ENCODE results near the gene NKD2. TPM values are rescaled to one million over a fixed set of nuclear protein-coding genes. Genes with fewer than 3 reads are reported as not detected.
A peak's percentile ranks its signal among the peaks of the same experiment; 100 is the strongest.

Gene NKD2
- total and polyA plus RNA-seq, 5 donors from 2014 or later: not detected

DNA sequence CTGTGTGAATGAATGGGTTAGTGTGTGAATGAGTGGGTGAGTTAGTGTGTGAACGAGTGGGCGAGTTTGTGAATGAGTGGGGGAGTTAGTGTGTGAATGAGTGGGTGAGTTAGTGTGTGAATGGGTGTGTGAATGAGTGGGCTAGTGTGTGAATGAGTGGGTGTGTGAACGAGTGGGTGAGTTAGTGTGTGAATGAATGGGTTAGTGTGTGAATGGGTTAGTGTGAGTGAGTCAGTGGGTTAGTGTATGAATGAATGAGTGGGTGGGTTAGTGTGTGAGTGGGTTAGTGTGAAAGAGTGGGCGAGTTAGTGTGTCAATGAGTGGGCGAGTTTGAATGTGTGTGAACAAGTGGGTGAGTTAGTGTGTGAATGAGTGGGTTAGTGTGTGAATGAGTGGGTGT lies 35.5 kb downstream of the NKD2 start:
- no peak overlapping the region for H3K27ac Mint-ChIP-seq

DNA sequence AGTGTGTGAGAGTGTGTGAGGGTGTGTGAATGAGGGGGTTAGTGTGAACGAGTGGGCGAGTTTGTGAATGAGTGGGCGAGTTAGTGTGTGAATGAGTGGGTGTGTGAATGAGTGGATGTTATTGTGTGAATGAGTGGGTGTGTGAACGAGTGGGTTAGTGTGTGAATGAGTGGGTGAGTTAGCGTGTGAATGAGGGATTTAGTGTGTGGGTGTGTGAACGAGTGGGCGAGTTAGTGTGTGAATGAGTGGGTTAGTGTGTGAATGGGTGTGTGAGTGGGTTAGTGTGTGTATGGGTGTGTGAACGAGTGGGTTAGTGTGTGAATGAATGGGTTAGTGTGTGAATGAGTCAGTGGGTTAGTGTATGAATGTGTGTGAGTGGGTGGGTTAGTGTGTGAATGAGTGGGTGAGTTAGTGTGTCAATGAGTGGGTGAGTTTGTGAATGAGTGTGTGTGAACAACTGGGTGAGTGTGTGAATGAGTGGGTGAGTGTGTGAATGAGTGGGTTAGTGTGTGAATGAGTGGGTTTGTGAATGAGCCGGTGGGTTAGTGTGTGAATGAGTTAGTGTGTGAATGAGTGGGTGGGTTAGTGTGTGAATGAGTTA lies 37.5 kb downstream of the NKD2 start:
- Mint-ChIP-seq H3K27me3 (no peaks in the 10 kb centered on the region), H3K9me3 (peaks cover 0 to 13% (median 4%) of the 10 kb centered on the region in 7 donors), H3K4me3 (no peak overlapping the region), H3K4me1 (peaks cover 0 to 19% (median 0%) of the 10 kb centered on the region in 4 donors), H3K36me3 (no peaks in the 10 kb centered on the region), H3K27ac (no peak overlapping the region)
- Histone ChIP-seq H3K4me1 (ENCODE audit: control insufficient read depth, insufficient read depth, low read length, poor library complexity, severe bottlenecking) (no peaks in the 10 kb centered on the region), H3K4me3 (ENCODE audit: low read depth, low read length) (no peak overlapping the region), H3K9me3 (ENCODE audit: control insufficient read depth in 2 of 2, low read length in 2 of 2) (no peaks in the 10 kb centered on the region), H3K27ac (ENCODE audit: insufficient read depth, low read length, poor library complexity, severe bottlenecking) (no peak overlapping the region), H3K36me3 (ENCODE audit: control insufficient read depth, insufficient read depth, low read length) (no peaks in the 10 kb centered on the region), H3K27me3 (ENCODE audit: control insufficient read depth, insufficient read depth, low read length) (no peaks in the 10 kb centered on the region)
- ATAC-seq (ENCODE audit: low read depth in 2 of 2) (no peak), DNase-seq (no peak)

More for the DNA sequence above, 35.5 kb downstream of the NKD2 start:
- peaks cover 0 to 13% (median 4%) of the 10 kb centered on the region in 7 donors for H3K9me3 Mint-ChIP-seq
- no peak overlapping the region for H3K4me3 Mint-ChIP-seq
- ATAC-seq (ENCODE audit: low read depth in 2 of 2) (no peak), DNase-seq (no peak)
- no peaks in the 10 kb centered on the region for H3K4me1 ChIP-seq (ENCODE audit: control insufficient read depth, insufficient read depth, low read length, poor library complexity, severe bottlenecking)
- H3K4me3 ChIP-seq (ENCODE audit: low read depth, low read length): no peak overlapping the region
- H3K27me3 Mint-ChIP-seq: no peaks in the 10 kb centered on the region
- H3K27me3 ChIP-seq (ENCODE audit: control insufficient read depth, insufficient read depth, low read length): no peaks in the 10 kb centered on the region
- peaks cover 0 to 19% (median 0%) of the 10 kb centered on the region in 4 donors for H3K4me1 Mint-ChIP-seq
- H3K36me3 Mint-ChIP-seq: no peaks in the 10 kb centered on the region
- no peak overlapping the region for H3K27ac ChIP-seq (ENCODE audit: insufficient read depth, low read length, poor library complexity, severe bottlenecking)
- no peaks in the 10 kb centered on the region for H3K9me3 ChIP-seq (ENCODE audit: control insufficient read depth in 2 of 2, low read length in 2 of 2)
- H3K36me3 ChIP-seq (ENCODE audit: control insufficient read depth, insufficient read depth, low read length): no peaks in the 10 kb centered on the region

DNA sequence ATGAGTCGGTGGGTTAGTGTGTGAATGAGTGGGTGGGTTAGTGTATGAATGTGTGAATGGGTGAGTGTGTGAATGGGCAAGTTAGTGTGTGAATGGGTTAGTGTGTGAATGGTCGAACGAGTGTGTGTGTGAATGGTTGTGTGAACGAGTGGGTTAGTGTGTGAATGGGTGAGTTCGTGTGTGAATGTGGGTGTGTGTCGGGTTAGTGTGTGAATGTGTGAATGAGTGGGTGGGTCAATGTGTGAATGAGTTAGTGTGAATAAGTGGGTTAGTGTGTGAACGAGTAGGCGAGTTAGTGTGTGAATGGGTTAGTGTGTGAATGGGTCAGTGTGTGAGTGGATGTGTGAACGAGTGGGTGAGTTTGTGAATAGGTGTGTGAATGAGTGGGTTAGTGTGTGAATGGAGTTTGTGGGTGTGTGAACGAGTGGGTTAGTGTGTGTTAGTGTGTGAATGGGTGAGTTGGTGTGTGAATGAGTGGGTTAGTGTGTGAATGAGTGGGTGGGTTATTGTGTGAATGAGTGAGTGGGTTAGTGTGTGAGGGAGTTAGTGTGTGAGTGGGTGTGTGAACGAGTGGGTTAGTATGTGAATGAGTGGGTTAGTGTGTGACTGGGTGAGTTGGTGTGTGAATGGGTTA lies 38.8 kb downstream of the NKD2 start:
- Mint-ChIP-seq H3K27ac (no peak overlapping the region), H3K27me3 (no peaks in the 10 kb centered on the region), H3K4me1 (peaks cover 0 to 19% (median 0%) of the 10 kb centered on the region in 4 donors), H3K36me3 (peaks cover 3% of the 10 kb centered on the region), H3K9me3 (peaks cover 0 to 11% (median 3%) of the 10 kb centered on the region in 7 donors), H3K4me3 (no peak overlapping the region)
- no peak for ATAC-seq (ENCODE audit: low read depth in 2 of 2)
- no peak overlapping the region for H3K27ac ChIP-seq (ENCODE audit: insufficient read depth, low read length, poor library complexity, severe bottlenecking)
- no peaks in the 10 kb centered on the region for H3K9me3 ChIP-seq (ENCODE audit: control insufficient read depth in 2 of 2, low read length in 2 of 2)
- no peak overlapping the region for H3K4me3 ChIP-seq (ENCODE audit: low read depth, low read length)
- peaks cover 6% of the 10 kb centered on the region for H3K36me3 ChIP-seq (ENCODE audit: control insufficient read depth, insufficient read depth, low read length)
- H3K27me3 ChIP-seq (ENCODE audit: control insufficient read depth, insufficient read depth, low read length): no peaks in the 10 kb centered on the region
- DNase-seq: no peak
- no peaks in the 10 kb centered on the region for H3K4me1 ChIP-seq (ENCODE audit: control insufficient read depth, insufficient read depth, low read length, poor library complexity, severe bottlenecking)

DNA sequence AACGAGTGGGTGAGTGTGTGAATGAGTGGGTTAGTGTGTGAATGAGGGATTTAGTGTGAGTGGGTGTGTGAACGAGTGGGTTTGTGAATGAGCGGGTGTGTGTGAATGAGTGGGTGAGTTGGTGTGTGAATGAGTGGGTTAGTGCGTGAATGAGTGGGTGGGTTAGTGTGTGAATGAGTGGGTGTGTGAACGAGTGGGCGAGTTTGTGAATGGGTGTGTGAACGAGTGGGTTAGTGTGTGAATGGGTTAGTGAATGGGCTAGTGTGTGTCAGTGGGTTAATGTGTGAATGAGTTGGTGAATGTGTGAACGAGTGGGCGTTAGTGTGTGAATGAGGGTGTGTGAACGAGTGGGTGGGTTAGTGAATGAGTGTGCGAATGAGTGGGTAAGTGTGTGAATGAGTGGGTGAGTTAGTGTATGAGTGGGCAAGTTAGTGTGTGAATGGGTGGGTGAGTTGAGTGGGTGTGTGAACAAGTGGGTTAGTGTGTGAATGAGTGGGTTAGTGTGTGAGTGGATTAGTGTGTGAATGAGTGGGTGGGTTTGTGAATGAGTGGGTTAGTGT lies 39.6 kb downstream of the NKD2 start:
- H3K36me3 ChIP-seq (ENCODE audit: control insufficient read depth, insufficient read depth, low read length): peaks cover 7% of the 10 kb centered on the region
- Mint-ChIP-seq H3K36me3 (peaks cover 3% of the 10 kb centered on the region), H3K4me3 (peak overlapping the region in 1 of 4 donors; percentile 28), H3K27ac (no peak overlapping the region), H3K27me3 (no peaks in the 10 kb centered on the region), H3K4me1 (peaks cover 0 to 16% (median 0%) of the 10 kb centered on the region in 4 donors), H3K9me3 (peaks cover 0 to 8% (median 3%) of the 10 kb centered on the region in 7 donors)
- H3K4me3 ChIP-seq (ENCODE audit: low read depth, low read length): no peak overlapping the region
- H3K9me3 ChIP-seq (ENCODE audit: control insufficient read depth in 2 of 2, low read length in 2 of 2): no peaks in the 10 kb centered on the region
- H3K27me3 ChIP-seq (ENCODE audit: control insufficient read depth, insufficient read depth, low read length): no peaks in the 10 kb centered on the region
- DNase-seq (no peak), ATAC-seq (ENCODE audit: low read depth in 2 of 2) (no peak)
- H3K27ac ChIP-seq (ENCODE audit: insufficient read depth, low read length, poor library complexity, severe bottlenecking): no peak overlapping the region
- no peaks in the 10 kb centered on the region for H3K4me1 ChIP-seq (ENCODE audit: control insufficient read depth, insufficient read depth, low read length, poor library complexity, severe bottlenecking)

DNA sequence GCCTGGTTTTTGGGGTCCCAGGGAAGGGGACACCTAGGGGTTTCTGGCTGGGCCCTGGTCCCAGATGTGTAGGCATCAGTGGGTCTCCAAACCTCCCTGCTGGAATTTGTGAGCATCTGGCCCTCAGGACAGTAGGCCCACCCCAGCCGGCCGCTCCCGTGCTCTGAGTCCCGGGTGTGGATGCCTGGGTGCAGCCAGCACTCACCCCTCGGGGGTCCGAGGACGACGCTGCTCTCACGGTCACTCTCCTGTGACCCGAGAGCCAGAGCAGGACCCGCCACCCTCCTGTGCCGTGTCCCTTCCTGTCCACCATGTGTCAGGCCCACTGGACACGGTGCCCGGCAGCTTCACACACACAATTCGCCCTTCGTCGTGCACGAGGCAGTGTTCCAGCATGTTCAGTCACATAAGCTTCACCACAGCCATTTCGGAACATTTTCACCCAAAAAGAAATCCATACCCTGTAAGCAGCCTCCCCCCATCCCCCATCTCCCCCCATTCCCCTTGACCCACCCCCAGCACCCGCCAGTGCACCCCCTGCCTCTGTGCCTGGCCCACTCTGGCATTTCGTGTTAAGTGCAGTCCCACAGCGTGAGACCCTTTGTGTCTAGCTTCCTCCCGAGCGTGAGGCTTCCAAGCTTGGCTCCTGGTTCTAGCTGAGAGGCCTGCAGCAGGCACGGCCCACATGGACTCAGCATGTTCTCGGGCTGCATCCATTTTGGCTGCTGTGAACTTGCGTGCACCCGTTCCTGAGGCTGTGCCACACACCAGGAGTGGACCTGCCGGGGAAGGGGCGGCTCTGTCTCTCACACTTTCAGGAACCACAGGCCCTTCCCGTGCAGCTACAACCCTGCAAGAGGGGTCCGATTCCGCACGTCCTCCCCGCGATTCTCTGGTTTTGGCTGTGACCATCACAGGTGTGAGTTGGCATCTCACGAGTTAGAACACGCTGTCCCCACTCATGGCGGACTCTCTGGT lies 40.5 kb downstream of the NKD2 start:
- Mint-ChIP-seq H3K36me3 (peaks cover 3% of the 10 kb centered on the region), H3K4me1 (peaks cover 0 to 16% (median 0%) of the 10 kb centered on the region in 4 donors), H3K27ac (no peak overlapping the region), H3K4me3 (no peak overlapping the region), H3K27me3 (no peaks in the 10 kb centered on the region), H3K9me3 (peaks cover 0 to 8% (median 1%) of the 10 kb centered on the region in 7 donors)
- no peaks in the 10 kb centered on the region for H3K4me1 ChIP-seq (ENCODE audit: control insufficient read depth, insufficient read depth, low read length, poor library complexity, severe bottlenecking)
- no peak overlapping the region for H3K27ac ChIP-seq (ENCODE audit: insufficient read depth, low read length, poor library complexity, severe bottlenecking)
- H3K9me3 ChIP-seq (ENCODE audit: control insufficient read depth in 2 of 2, low read length in 2 of 2): no peaks in the 10 kb centered on the region
- no peak for DNase-seq
- no peak overlapping the region for H3K4me3 ChIP-seq (ENCODE audit: low read depth, low read length)
- peaks cover 12% of the 10 kb centered on the region for H3K36me3 ChIP-seq (ENCODE audit: control insufficient read depth, insufficient read depth, low read length)
- no peaks in the 10 kb centered on the region for H3K27me3 ChIP-seq (ENCODE audit: control insufficient read depth, insufficient read depth, low read length)
- no peak for ATAC-seq (ENCODE audit: low read depth in 2 of 2)

DNA sequence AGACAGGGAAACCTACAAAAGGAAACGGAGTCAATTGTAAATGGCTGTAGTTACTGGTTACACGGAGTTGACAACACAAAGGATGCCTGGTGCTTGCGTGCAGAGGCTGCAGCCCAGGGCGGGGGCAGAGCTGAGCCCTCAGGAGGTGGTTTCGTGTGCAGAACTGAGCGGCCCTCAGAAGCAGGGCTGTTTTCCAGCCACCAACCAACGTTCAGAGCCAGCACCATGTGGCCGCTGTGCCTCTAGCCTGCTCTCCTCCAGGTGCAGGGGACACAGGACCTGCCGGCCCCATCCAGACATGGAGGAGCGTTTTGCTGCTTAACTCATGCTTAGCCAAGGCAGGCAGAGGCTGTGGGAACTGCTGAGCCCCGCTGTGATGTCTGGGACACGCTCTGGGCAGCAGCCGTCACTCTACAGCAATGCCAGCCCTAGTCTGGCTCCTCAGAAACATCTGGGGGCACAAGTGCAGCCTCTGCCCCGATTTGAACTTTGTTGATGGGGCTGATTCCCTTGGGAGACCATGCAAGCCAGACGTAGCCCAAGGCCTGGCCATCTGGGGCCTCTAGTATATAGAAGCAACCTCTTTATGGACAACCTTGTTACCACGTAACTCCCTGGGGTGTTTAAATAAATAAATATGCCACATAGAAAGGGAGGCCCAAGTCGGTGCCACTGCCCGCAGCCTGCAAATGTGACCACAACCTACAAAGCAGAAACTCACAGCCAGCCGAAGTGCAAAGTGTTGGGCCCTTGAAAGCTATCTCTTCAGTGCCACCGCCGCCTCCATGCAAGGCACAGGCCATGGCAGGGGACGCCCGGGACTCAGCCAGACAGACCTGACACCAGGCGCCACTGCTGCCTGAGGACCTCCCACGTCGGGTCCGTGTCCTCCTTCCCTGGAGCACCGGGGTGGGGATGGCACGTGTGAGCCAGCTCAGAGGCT lies 42.1 kb downstream of the NKD2 start:
- Mint-ChIP-seq H3K4me1 (peaks cover 0 to 12% (median 0%) of the 10 kb centered on the region in 4 donors), H3K4me3 (no peak overlapping the region), H3K9me3 (peaks cover 0 to 5% (median 0%) of the 10 kb centered on the region in 7 donors), H3K27ac (no peak overlapping the region), H3K27me3 (no peaks in the 10 kb centered on the region), H3K36me3 (peaks cover 12% of the 10 kb centered on the region)
- no peak for ATAC-seq (ENCODE audit: low read depth in 2 of 2)
- no peaks in the 10 kb centered on the region for H3K9me3 ChIP-seq (ENCODE audit: control insufficient read depth in 2 of 2, low read length in 2 of 2)
- no peaks in the 10 kb centered on the region for H3K4me1 ChIP-seq (ENCODE audit: control insufficient read depth, insufficient read depth, low read length, poor library complexity, severe bottlenecking)
- H3K4me3 ChIP-seq (ENCODE audit: low read depth, low read length): no peak overlapping the region
- H3K36me3 ChIP-seq (ENCODE audit: control insufficient read depth, insufficient read depth, low read length): peaks cover 23% of the 10 kb centered on the region
- no peak for DNase-seq
- H3K27me3 ChIP-seq (ENCODE audit: control insufficient read depth, insufficient read depth, low read length): no peaks in the 10 kb centered on the region
- H3K27ac ChIP-seq (ENCODE audit: insufficient read depth, low read length, poor library complexity, severe bottlenecking): no peak overlapping the region

DNA sequence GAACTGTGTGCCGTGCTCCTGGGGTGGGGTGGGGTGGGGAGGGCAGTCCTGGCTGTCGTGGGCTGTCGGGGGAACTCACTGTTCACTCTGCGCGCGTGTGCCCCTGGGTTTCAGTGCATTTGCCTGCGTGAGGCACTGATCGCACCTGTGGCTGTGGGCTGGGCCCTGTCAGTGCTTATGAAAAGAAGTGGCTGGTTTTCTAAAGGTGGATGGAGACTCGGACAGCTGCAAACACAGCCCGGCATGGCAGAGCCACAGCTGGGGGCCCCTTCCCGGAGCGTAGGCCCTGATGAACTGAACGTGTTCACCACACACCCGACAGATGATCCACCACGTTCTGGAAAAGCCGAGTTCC lies 42.7 kb downstream of the NKD2 start:
- no peak overlapping the region for H3K27ac Mint-ChIP-seq

More for the DNA sequence above, 42.7 kb downstream of the NKD2 start:
- H3K27me3 Mint-ChIP-seq: no peaks in the 10 kb centered on the region
- Histone ChIP-seq H3K27me3 (ENCODE audit: control insufficient read depth, insufficient read depth, low read length) (no peaks in the 10 kb centered on the region), H3K36me3 (ENCODE audit: control insufficient read depth, insufficient read depth, low read length) (peaks cover 24% of the 10 kb centered on the region), H3K4me1 (ENCODE audit: control insufficient read depth, insufficient read depth, low read length, poor library complexity, severe bottlenecking) (no peaks in the 10 kb centered on the region), H3K4me3 (ENCODE audit: low read depth, low read length) (no peak overlapping the region), H3K27ac (ENCODE audit: insufficient read depth, low read length, poor library complexity, severe bottlenecking) (no peak overlapping the region), H3K9me3 (ENCODE audit: control insufficient read depth in 2 of 2, low read length in 2 of 2) (no peaks in the 10 kb centered on the region)
- peaks cover 0 to 5% (median 2%) of the 10 kb centered on the region in 7 donors for H3K9me3 Mint-ChIP-seq
- ATAC-seq (ENCODE audit: low read depth in 2 of 2) (no peak), DNase-seq (no peak)
- no peak overlapping the region for H3K4me3 Mint-ChIP-seq
- peaks cover 0 to 9% (median 0%) of the 10 kb centered on the region in 4 donors for H3K4me1 Mint-ChIP-seq
- peaks cover 16% of the 10 kb centered on the region for H3K36me3 Mint-ChIP-seq
